ENCODE measurements around the gene OMP. TPM values are rescaled to one million over a fixed set of nuclear protein-coding genes. Genes with fewer than 3 reads are reported as not detected.

The OMP gene
- polyA plus RNA-seq, 10 donors, result not detected

Other genes starting within 250 kb of the OMP start
- gene ACER3, start 241.9 kb upstream of the OMP start, polyA plus RNA-seq (ENCODE audit: insufficient read length in 10 of 10), result 10 to 100 TPM in 2 of 10 donors, 1 to 10 TPM in 8; 4.6 to 10.3 (median 8.0) TPM
- gene B3GNT6, start 68.4 kb upstream of the OMP start, polyA plus RNA-seq (ENCODE audit: insufficient read length in 10 of 10), result not detected
- gene CAPN5, start 35.9 kb upstream of the OMP start, polyA plus RNA-seq (ENCODE audit: insufficient read length in 10 of 10), result 10 to 100 TPM in 5 of 10 donors, 1 to 10 TPM in 5; 8.3 to 14.8 (median 10.4) TPM
- 1 to 10 TPM; 2.1 to 5.7 (median 3.5) TPM for gene MYO7A, start 25.4 kb downstream of the OMP start, polyA plus RNA-seq (ENCODE audit: insufficient read length in 10 of 10)
- 1 to 10 TPM in 1 of 10 donors, under 1 TPM in 8, not detected in 1; 0.15 to 2.3 (median 0.41) TPM for gene GDPD4, start 198.8 kb downstream of the OMP start, polyA plus RNA-seq (ENCODE audit: insufficient read length in 10 of 10)